Right lobe of liver (tissue), 4 donors: ENCODE measurements around the gene LASP1.
"Not testable (repeated sequence)": the region's sequence is repeated elsewhere in the genome, so short reads cannot be mapped to it uniquely, and the experiment has no call there.

ENCODE experiments used
- CTCF ChIP-seq, 4 donors: fragments of 200-600 bp in 3 of 4; fragments of 450-650 bp in 1 of 4; IDR thresholded peaks; one replicate each; pipeline versions ENCODE4 v1.5.1 to v1.8.0; 2016 to 2022; ENCODE audit warnings: antibody characterized with exemption in 4 of 4, mild to moderate bottlenecking in 2 of 4
- POLR2A ChIP-seq: fragments of 450-650 bp; IDR thresholded peaks from one replicate; pipeline ENCODE4 v1.6.1; 2017; ENCODE audit warnings: antibody characterized with exemption, mild to moderate bottlenecking
- donor health status: DM: no; HTN: no; CAD: no.
- donor health status: DM: no; HTN: no; CAD: no.
- donor health status: DM: no; HTN: yes; CAD: no.

- TF ChIP-seq CTCF (IDR thresholded peaks at IDR 0.05); POLR2A: not testable (repeated sequence)
Measured at GRCh38 chr17:38930782-38931181, 60.9 kb downstream of the LASP1 start.
